Stimulated activated CD4-positive, alpha-beta T cell treated with anti-CD3 and anti-CD28 coated beads, TNF-alpha, amount 100 ng/mL, for 1 hour (primary cell): ENCODE data around the gene TOPAZ1.
A peak's percentile ranks its signal among the peaks of the same experiment; 100 is the strongest.

Experiments used
- DNase-seq, 3 donors: peaks; one replicate each; pipeline ENCODE4 v3.0.0-alpha.2; 2020; ENCODE audit warnings: low read depth in 3 of 3, low spot score in 1 of 3

The TOPAZ1 gene

GRCh38 chr3:44241706-44242105, at the start of gene TOPAZ1:
TOPAZ1 (plus strand) TSS chr3:44241886; CDS start chr3:44242054, 168 bp downstream.
- no peak for DNase-seq

DNA sequence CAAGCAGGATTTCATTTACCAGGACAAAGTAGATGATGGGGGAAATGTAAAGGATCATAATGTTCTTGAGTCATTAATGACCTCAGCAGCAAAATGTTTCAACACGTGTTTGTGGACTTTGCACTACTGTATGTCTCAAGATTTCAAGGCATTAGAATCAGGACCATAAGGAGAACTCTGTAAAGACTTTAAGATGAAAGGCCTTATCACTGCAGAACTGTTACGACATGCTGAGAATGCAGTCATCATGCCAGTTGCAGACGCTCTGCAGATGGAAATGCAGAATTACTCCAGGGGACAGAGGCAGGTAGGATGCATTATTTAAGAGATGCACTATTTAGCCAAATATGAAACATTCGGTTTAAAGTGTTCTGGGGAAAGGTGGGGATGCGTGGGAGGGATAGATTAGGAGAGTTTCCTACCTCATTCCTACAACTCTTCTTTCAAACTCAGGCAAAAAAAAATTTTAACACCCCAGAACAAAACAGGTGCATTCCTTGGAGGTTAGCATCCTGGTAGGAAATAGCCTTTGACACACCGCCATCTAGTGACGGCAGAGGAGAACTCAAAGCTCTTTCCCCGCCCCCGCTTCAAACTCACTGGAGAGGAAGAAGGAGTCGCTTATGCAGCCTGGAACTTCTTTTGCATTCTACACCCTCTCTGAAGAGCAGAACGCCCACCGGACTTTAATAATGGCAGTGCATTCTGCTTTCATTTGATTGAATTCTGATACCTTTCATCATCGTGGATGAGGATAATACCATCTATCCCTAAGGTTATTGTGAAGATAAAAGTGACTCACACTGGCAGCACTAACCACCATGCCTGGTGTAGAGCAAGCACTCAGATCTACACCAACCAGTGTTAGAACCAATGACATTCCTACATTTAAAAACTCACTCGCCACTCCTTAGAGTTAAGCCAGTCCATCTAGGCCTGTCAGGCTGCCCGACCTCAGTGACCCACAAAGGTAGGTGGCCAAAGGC, 43.1 kb upstream of the TOPAZ1 start:
- DNase-seq, result peak; percentile 4 to 31 (median 30)

- DNase-seq, result no peak
These were observed 35.4 kb upstream of the TOPAZ1 start for GRCh38 chr3:44206261-44206660.

GRCh38 chr3:44206862-44207652, 34.6 kb upstream of the TOPAZ1 start:
- DNase-seq, result no peak

- no peak for DNase-seq
These were observed 33.6 kb upstream of the TOPAZ1 start for GRCh38 chr3:44208086-44208485.

DNA sequence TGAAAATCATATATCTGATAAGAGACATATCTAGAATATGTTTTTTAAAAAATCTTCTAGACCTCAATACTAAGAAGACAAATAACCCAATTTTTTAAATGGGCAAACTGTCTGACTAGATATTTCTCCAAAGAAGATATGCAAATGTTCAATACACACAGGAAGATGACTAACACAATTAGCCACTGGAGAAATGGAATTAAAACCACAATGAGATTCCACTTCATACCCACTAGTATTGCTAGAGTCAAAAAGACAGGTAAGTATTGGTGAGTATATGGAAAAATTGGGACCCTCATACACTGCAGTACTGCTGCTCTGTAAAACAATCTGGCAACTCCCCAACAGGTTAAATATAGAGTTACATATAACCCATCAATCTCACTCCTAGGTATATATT, 33.1 kb upstream of the TOPAZ1 start:
- DNase-seq, result no peak

DNA sequence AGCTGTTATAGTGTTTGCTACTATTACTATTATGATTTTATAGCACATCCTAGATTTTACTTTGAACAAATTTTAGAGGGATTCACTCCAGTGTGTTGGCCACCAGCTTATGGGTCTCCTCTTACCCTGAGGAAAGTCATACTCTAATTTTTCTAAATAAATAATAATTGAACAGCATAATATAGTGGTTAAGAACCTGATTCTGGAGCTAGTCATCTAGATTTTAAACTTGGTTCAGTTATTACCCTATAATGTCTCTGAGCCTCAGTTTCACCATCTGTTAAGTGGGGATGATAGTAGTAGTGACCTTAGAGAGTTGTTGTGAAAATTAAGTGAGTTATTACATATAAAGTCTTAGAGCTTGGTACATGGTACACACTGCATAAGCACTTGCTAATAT, 30.7 kb upstream of the TOPAZ1 start:
- DNase-seq, result no peak

DNA sequence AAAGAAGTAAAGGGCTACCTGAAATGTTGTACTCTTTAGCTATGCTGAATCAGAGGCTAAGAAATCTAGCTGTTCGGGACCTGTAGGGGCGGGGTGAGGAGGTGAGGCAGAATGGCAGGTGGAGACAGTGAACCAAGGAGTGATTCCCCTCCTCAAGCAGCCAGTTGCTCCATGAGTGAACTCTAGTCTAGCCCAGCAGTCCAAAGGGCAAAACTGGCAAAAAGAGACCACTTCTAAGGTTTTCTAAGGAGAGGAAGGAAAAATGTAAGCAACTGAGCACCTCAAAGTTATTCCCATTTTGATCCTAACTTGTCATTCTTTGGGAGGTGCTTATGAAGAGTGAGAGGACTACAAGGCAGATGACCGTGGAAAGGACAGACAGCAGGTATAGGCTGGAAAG, 19.3 kb upstream of the TOPAZ1 start:
- no peak for DNase-seq

GRCh38 chr3:44223299-44223698, 18.4 kb upstream of the TOPAZ1 start:
- DNase-seq, result no peak

GRCh38 chr3:44224131-44224530, 17.6 kb upstream of the TOPAZ1 start:
- no peak for DNase-seq

- no peak for DNase-seq
These were observed 15.1 kb upstream of the TOPAZ1 start for GRCh38 chr3:44226573-44226972.

DNA sequence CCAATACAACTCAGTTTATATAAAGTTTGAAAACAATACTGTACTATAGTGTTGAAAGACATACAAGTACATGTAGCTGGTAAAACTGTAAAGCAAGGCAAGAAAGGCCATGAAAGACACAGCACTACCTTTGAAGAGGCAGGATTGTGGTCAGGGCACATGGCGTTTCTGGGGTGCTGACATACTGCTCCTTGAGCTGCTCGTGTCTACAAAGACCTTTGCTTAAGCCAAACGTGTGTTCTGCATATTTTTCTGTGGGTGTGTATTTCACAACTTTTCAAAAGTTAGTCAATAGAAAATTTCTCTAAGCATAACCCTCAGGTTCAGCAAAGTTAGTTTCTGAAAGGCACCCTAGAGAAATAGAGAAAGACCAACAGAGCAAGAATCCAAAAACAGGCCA, 14.1 kb upstream of the TOPAZ1 start:
- no peak for DNase-seq

- no peak for DNase-seq
These were observed 12.8 kb upstream of the TOPAZ1 start for GRCh38 chr3:44228900-44229299.

DNA sequence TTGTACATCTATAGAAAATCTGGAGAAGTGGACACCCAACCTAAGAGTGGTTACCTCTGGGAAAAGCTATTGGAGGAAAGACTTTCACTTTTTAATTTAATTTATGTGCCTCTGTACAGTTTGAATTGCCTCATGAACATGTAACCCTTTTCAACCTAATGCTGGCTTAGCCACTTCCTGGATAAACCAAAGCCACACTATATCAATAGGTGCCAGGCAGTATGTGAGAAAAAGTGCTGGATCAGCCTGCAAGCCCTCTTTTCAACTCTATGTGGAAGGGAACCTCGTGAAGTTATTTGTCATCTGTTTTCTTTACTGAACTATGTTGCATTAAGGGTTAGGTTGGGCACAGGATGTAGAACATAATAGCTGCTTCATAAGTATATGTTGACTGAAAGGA, 9.3 kb upstream of the TOPAZ1 start:
- no peak for DNase-seq

DNA sequence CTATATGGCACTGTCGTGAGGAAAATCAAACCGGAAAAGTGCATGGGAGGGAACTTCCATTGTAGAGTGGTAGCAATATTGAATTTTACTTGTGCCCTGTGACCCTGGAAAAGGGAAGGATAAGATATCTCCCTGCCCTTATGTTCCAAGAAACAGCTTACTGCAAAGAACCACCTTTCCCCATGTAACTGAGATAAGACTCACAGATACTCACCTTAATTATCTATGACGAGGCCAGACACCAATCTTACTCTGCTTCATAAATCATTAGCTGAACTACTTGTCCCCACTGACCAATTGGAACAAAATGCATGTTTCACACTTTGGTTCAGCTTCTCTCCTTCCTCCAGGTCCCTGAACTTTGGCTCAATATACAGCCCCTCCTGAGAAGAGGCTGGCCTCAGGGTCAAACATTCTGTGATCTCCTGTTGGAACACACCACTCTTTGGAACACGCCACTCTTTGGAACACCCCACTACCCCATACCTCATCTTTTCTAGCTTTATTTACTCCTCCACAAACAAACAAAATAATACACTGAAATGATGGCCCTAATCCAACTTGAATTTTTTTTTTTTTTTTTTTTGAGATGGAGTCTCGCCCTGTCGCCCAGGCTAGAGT, 6.9 kb upstream of the TOPAZ1 start:
- DNase-seq, result no peak

GRCh38 chr3:44235604-44236484, 5.8 kb upstream of the TOPAZ1 start:
- DNase-seq, result peak in 2 of 3 donors; percentile 5 to 37

DNA sequence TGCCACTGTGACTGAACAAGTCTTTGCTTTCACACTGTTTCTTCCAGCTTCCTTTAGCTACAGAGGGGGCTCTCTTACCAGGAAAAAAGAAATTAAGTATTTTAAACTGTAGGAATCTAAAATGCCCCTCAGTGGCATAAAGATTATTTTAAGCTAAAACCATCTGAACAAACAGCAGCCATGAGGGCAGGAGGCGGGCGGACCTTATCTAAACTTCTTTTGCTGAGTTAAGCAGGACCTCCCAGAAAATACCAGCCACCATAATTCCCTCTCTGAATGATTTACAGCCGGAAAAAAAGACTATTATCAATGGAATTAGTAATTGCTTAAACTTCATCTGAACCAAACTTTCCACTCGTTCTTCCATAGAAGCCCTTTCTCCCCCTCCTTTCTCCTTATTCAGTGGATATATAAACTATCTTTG, 5.2 kb upstream of the TOPAZ1 start:
- no peak for DNase-seq

DNA sequence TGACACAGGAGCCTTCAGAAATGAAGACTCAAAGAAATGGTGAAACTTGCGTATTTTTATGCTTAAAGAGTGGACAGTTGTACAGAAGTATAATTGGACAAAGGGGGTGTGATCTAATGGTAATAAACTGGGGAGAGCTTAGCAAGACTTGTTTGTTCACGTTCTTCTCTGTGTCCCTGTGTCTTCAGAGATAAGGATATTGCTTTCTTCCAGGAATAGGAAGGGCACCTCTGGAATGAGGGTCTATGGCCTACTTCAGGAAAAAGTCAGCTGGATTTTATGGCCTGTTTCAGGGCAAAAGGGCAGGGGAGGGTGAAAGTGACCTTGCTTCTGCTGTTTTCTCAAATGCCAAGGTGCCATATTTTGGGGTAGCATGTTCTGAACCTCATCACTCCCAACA, 4.5 kb upstream of the TOPAZ1 start:
- no peak for DNase-seq

DNA sequence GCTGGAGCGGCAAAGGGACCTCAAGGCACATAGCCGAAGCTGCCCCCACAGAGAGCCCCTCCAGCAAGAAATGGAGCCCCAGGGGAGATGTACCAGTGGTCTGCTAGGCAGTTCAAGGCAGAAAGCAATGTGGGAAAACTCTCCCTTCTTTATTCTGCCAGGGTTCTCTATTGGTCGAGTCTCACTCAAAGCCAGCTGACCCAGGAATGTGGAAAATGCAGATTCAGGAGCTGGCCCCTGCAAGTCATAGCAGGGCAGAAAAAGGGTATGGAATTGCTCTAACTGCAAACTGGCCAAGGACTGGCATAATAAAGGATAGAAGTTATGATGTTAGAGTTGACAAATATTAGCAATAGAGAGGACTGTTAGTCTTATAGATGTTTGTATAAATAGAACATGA, 4.0 kb upstream of the TOPAZ1 start:
- DNase-seq, result no peak

DNA sequence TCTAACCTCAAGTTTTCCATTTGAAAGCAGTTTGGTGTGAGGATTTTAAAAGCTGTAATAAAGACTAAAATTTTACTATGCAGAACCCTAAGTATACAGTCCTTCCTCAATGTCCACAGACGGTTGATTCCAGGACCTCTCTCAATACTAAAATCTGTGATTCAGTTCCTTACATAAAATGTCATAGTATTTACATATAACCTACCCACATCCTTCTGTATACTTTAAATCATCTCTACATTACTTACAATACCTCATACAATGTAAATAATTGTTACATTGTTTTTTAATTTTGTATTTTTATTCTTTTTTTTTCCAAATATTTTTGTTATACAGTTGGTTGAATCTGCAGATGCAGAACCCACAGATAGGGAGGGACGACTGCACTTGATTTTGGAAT, 2.8 kb upstream of the TOPAZ1 start:
- no peak for DNase-seq

- DNase-seq, result no peak
These were observed 1.6 kb upstream of the TOPAZ1 start for GRCh38 chr3:44240061-44240460.
